SW480 (cell line): ENCODE measurements around the gene SHPK.

Experiments
- DNase-seq: peaks from one replicate; pipeline ENCODE4 v3.0.0-alpha.2; 2016; ENCODE audit warnings: low spot score

The SHPK gene

DNA sequence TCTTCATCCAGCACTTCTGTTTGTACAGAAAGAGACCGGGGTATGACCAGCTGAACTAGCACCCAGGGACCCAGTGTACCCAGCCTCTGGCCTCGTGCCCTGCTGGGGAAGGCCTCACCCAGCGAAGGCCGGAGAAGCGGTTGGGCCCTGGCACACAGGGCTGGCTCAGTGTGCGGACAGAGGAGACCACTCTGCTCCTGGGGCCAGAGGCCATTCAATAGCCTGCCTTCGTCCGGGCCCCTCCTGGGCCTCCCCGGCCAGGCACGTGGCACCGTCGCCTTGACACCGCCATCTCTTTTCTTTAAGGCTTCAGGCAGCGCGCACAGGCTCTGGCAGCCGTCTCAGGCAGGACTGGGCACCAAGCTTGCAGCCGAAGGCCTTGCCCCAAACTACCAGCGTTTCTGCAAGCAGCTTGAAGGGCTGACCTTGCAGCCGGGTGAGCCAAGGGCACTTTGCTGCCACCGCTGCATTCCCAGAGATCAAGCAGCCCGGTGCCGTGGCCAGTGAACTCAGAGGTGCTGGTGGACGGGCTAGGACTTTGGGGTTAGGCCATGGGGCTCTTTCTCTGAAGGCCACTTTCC is 24.4 kb upstream of the SHPK start:
- no peak for DNase-seq

- peak; percentile 57 for DNase-seq
Measured at GRCh38 chr17:3659541-3660111, 23.6 kb upstream of the SHPK start.

- no peak for DNase-seq
Measured at GRCh38 chr17:3658784-3659449, 22.9 kb upstream of the SHPK start.

DNA sequence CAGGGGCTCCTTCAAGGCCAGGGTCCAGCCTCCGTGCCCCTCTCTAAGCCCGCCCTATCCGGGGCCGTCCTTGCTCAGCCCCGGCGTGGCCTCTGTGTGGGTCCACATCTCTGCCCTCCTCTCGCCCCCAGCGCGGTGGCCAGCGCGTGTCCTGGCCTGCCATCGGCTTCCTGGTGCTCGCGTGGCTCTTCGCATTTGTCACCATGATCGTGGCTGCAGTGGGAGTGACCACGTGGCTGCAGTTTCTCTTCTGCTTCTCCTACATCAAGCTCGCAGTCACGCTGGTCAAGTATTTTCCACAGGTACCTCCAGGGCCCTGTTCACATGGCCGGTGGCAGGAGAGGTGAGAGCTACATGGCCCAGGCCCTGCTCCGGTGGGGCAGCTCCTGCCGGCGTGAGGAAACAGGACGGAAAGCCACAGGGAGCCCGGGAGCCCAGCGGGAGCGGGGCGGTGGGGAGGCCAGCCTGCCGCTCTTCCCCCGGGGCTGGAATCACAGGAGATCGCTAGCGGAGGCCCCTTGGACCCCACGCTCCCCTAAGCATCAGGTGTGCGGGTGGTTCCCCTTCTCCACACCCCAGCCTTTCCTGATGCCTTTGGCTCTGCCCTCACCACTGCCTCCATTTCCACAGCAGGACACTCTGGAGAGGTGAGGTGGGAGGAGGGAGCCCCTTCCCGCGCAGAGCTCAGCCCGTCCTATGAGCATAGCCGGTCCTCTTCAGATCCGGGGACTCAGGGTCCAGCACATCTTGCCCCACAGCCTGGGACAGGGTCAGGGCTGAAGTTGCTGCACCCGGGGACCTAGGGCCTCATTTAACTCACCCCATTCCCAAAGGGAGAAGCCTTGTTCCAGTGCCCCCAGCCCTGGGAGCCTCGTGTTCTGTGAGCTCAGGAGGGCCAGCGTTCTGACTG is 22.1 kb upstream of the SHPK start:
- no peak for DNase-seq

DNA sequence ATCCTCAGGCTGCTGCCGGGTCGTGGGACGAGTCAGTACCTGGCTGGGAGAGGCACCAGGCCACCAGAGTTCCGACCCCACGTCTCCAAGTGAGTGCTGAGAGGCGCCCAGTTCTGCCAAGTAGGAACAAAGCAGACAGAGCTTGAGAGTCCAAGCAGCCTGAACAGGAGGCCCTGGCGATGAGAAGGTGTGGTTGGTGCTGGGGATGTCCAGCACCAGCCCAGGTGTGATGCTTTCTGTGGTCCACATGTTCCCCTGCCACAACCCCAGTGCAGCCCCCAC is 21.5 kb upstream of the SHPK start:
- DNase-seq = no peak

DNA sequence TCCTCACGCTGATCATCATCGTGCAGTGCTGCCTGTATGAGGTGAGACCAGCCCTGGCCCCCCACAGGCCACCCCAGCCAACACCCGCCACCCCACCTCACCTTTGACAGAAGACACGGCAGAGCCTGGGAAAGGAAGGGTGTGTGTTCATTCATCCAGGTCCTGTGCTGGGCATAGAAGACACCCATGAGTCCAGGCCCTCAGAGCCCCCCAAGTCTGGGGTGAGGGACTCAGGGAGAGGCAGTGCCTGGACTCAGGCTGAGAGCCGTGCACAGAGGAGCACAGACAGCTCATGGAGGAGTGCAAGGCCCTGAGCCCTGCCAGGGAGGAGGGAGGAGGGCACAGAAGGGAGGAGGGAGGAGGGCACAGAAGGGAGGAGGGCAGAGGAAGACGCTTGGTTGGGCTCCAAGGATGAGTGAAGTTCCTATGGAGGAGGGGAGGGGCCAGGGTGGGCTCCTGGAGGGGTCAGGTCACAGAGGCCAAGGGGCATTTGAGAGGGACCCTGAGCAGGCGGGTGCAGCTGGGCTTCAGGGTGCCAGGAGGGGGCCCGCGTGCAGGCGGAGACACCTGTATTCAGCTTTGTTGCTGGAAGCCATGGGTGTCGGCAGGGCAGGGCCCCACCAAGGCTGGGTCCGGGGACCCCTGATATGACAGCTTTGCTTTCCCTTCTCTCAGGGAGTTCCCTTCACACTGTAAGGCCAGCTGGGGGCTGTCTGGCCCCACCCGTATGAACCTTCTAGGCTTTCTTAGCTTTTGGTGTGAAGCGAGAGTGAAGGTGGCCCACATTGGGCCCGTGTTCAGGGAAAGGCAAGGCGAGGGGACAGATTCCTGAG is 20.9 kb upstream of the SHPK start:
- DNase-seq = no peak

DNA sequence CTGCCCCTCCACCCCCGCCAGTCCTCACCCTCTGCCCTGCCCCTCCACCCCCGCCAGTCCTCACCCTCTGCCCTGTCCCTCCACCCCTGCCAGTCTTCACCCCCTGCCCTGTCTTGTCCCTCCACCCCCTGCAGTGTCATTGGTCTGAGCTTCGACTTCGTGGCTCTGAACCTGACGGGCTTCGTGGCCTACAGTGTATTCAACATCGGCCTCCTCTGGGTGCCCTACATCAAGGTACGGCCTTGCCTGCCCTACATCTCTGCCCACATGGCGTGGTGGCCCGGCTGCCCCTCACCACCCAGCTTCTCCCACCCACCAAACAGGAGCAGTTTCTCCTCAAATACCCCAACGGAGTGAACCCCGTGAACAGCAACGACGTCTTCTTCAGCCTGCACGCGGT is 20.3 kb upstream of the SHPK start:
- no peak for DNase-seq

- no peak for DNase-seq
Measured at GRCh38 chr17:3655766-3656165, 19.7 kb upstream of the SHPK start.

- DNase-seq = peak; percentile 39
Measured at GRCh38 chr17:3647769-3648555, 11.9 kb upstream of the SHPK start.

- DNase-seq = no peak
Measured at GRCh38 chr17:3647251-3647650, 11.2 kb upstream of the SHPK start.

DNA sequence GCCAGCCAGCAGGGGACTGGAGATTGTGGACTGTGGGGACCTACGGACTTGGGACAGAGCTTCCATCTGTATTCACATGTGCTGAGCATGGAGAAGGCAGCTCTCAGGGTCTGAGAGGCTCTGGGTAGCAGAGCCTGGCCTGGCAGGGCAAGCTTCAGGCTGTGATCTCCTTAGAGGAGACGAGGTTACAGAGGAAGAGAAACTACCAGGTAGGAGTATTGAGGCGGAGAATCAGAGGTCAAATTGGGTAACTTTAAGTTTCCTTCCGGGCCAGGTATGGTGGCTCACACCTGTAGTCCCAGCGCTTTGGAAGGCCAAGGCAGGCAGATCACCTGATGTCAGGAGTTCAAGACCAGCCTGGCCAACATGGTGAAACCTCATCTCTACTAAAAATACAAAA is 9.3 kb upstream of the SHPK start:
- no peak for DNase-seq

DNA sequence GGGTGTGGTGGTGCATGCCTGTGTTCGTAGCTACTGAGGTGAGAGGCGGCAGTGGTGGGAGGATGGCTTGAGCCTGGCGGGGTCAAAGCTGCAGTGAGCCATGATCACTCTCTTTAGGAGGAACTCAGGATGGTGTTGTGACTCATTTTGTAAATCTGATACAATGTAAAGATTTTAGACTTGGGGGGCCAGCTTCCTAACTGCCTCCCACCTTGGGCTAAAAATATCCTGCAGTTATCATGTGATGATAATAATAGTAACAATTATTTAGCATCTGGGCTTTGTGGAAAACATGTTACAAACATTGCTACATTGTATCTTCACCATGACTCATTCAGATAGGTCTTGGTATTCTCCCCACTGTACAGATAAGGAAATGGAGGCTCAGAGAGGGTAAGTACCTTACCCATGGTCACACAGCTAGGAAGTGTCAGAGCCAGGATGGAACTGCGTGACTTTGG is 7.9 kb upstream of the SHPK start:
- no peak for DNase-seq

GRCh38 chr17:3641717-3642486 is 5.9 kb upstream of the SHPK start:
- no peak for DNase-seq

DNA sequence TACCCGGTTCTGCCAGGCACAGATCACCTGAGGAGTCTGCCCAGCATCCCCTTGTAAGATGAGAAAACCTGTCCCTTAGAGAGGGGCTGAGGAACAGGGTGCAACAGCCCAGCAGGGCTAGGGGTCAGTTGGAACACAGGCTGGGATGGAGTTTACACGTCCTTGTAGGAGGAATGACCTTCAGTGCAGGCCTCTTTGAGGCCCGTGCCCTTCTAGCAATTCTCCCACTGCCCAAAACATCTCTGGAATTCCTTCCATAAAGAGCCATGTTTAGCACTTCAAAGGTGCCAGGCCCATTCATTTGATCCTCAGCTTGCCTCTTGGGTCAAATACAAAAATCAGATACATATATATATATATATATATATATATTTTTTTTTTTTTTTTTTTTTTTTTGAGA is 5.0 kb upstream of the SHPK start:
- no peak for DNase-seq

GRCh38 chr17:3639981-3640596 is 4.0 kb upstream of the SHPK start:
- DNase-seq = no peak

DNA sequence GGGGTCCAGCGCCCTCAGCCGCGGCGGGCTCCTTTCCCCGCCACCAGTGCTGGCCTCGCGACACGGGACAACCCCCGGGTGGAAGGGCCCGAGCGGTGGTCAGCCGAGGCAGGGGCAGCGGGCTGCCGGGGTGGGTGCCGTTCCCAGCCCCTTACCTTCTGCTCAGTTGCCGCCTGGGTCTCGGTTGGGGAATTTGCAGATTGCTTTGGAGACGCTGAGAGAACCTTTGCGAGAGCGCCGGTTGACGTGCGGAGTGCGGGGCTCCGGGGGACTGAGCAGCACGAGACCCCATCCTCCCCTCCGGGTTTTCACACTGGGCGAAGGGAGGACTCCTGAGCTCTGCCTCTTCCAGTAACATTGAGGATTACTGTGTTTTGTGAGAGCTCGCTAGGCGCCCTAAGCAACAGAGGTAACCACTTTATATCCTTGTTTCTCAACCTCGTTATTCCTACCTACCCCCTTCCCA is 891 bp upstream of the SHPK start:
- no peak for DNase-seq

DNA sequence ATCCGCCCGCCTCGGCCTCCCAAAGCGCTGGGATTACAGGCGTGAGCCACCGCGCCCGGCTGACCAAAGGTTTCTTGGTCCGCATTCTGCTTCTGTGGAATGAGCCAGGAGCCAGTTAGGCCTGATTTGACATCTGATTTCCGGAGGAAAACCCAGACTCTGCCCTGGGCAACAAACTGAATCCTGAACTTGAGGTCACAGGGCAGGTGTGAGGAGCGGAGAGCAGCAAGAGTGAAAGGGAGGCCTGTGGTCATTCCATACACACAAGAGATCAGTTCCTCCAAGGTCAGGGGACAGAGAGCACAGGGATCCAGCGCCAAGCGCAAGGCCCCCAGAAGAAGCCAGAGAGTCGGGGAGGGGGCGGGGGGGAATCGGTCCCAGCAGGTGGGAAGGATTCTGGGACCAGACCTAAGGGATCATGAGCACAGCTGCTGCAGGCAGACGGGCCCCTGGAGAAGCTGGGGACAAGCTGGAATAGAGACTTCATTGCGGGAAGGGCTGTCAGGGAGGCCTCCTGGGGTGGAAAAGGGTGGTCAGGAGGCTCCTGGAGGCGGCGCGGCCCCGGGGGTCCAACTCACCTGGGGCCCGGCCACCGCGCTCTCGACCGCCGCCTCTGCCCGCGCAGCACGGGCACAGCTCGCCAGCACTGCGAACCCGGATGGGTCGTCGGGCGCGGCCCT is 436 bp downstream of the SHPK start:
- DNase-seq = no peak

- no peak for DNase-seq
Measured at GRCh38 chr17:3632287-3632686, 3.8 kb downstream of the SHPK start.

DNA sequence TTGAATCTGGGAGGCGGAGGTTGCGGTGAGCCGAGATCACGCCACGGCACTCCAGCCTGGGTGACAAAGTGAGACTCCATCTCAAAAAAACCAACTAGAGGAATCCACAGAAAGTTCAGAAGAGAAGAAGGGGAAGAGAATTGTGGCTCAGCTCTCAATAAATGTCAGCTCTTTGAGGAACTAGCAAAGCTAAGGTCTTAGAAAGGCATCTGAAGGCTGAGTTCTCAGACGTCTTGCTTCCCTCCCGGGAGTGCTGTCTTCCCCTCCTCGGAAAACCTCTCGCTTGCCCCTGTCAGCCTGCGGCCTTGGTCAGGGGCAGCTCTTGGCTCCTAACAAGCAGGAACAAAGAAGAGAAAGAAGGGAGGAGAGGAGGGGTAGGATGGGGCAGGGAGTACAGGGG is 5.3 kb downstream of the SHPK start:
- DNase-seq = no peak
